HG02884 (cell line): Measurements from ENCODE around the gene MBNL1.

ENCODE experiments used
- ATAC-seq: cut with Tn5 transposase; IDR thresholded peaks from one replicate; pipeline ENCODE4 v1.9.1; 2021; ENCODE audit warnings: mild to moderate bottlenecking, moderate library complexity; ENCODE audit not compliant: unreplicated experiment

Gene MBNL1

GRCh38 chr3:152466784-152467183, 198.1 kb downstream of the MBNL1 start:
- ATAC-seq: no peak

DNA sequence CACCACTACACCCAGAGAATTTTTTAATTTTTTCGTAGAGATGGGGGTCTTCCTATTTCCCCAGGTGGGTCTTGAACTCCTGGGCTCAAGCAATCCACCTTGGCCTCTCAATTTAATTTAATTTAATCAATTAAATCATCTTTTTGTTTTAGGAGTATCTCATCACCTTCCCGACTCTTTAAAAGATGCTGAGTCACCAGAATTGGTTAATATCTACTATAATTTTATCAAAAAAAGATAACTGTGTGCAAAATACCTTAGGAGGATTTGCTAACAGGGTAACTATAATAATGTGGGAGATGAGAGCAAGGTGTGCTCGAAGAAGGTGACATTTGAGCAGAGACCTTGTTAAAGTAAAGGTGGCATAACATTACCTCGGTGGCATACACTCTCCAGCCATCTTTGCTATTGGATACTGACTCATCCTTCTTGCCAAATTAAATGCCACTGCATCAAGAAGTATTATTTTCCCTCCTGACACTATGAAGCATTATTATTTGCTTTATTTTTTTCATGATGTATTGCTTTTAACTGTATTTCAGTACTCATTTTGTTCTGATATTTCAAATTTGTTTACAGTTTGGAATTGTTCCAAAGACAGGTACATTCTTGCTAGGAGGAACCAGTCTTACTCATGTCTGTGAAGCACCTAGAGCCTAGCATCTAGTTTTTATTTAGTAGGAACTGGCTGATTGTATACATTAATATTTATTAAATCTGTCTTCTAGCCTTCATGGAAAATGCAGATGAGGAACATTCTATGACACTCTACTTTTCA, 200.7 kb downstream of the MBNL1 start:
- no peak for ATAC-seq

DNA sequence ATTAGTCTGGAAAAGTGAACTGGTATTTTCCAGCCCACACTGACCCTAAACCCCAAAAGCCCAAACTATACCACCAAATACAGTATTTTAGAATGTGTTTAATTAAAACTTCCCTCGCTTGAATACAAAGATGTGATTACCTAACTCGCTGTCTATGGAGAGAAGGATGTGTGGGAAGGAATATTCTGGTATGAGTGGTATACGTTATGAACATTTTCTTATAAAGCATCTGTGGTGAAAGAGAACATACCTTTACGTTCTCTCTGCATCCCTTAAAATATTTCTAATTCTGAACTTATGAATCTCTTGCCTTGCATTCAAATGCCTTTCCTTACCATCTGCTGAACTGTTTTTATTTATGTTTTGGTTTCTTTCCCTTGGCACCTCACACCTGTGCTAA, 201.4 kb downstream of the MBNL1 start:
- ATAC-seq: no peak

DNA sequence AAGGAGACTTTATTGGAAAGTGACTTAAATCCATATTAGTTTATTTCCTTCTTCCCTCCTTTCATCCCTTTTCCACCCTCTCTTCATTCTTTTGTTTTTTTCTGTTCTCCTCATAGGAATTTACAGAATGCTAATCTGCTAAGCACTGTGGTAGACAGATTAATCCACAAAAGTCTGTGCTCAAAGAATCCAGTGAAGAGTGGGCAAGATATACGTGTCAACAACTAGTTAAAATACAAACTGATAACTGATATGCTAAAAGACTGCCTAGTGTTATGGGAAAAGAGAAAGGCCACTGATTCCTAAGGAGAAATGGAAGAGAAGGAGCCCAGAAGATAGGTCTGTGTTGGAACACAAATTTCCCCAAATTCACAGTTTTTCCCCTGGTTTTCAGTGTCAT, 202.2 kb downstream of the MBNL1 start:
- no peak for ATAC-seq

DNA sequence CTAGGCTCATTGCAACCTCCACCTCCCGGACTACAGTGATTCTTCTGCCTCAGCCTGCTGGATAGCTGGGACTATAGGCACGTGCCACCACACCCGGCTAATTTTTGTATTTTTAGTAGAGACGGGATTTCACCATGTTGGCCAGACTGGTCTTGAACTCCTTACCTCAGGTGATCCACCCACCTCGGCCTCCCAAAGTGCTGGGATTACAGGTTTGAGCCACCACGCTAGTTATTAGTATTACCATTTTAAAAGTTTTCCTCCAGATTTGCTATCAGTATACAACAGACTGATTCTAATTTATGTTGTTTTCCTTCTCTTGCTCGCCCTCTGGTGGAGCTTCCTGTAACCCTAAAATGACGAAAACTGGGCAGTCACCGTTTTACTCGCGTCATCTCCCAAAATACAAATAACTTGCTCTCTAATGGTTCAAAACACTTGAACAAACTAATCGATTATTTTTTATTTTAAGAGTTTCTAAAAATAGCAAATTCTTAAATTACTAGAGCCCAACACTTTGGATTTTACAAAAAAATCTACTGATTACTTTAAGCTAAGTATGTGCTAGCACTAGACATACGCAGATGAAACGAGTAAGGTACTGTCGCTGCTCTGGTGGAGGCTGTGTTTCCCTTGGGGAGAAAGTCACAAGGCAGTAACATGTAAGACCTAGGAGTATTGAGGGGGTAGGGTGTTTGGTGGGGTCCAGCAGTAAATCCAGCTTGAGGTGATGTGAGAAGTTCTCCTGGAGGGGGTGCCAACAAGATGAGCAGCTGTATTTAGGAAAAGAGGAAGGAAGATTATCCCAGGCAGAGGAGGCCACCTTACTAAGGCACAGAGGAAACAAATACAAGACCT, 203.3 kb downstream of the MBNL1 start:
- peak; percentile 53 for ATAC-seq

GRCh38 chr3:152472672-152472954, 203.9 kb downstream of the MBNL1 start:
- no peak for ATAC-seq

- ATAC-seq: peak; percentile 62
Measured at GRCh38 chr3:152474585-152474984, 205.9 kb downstream of the MBNL1 start.

GRCh38 chr3:152477422-152477821, 208.7 kb downstream of the MBNL1 start:
- ATAC-seq: no peak

DNA sequence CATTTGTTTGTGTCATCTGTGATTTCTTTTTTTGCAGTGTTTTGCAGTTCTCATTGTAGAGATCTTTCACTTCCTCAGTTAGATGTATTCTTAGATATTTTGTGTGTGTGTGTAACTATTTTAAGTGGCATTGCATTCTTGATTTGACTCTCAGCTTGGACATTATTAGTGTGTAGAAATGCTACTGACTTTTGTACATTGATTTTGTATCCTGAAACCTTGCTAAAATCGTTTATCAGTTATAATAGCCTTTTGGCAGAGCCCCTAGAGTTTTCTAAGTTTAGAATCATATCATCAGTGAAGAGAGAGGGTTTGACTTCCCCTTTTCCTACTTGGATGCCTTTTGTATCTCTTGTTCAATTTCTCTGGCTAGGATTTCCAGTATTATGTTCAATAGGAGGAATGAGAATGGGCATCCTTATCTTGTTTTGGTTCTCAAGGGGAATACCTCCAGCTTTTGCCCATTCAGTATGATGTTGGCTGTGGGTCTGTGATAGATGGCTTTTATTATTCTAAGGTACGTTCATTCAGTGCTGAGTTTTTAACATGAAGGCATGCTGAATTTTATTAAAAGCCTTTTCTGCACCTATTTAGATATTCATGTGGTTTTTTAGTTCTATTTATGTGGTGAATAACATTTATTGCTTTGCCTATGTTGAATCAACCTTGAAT, 211.7 kb downstream of the MBNL1 start:
- peak; percentile 85 for ATAC-seq

- ATAC-seq: no peak
Measured at GRCh38 chr3:152486364-152486763, 217.6 kb downstream of the MBNL1 start.

DNA sequence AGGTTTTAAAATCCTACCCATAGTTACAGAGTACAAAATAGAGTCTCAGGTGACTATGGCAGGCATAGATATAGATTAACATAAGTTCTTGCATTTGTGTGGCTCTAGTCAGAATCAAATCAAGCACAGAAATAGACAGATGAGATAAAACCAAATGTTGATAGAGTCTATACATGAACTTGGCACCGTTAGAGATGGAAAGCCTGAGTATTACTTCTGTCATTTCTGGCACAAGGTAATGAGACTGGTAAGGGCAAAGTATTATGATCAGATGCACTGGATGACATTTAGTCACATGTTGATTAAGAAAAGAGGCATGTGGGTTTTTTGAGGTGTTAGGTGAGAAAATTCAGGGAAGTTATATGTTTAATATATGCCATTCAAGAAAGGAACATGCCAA, 219.7 kb downstream of the MBNL1 start:
- ATAC-seq: no peak

- peak; percentile 51 for ATAC-seq
Measured at GRCh38 chr3:152491922-152492321, 223.2 kb downstream of the MBNL1 start.

GRCh38 chr3:152496286-152496685, 227.6 kb downstream of the MBNL1 start:
- ATAC-seq: peak; percentile 11

DNA sequence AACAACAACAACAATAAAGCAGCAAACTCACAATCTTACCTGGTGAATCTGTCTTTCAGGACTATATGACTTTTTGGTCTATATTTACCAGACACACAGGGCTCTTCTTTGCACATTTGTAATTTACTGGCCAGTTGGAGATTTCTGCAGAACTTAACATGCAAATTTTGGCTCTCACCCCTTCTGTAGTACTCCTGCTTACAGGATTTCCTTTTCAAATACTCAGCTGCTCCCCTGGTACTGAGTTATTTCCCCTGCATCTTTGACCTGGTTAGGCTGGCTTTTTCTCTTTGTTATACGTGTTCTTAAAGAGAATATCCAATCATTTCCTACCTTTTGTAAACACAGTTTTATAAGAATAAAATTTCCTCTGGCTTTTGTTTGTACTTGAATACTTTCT, 228.0 kb downstream of the MBNL1 start:
- peak; percentile 38 for ATAC-seq

GRCh38 chr3:152497457-152497856, 228.7 kb downstream of the MBNL1 start:
- ATAC-seq: no peak

DNA sequence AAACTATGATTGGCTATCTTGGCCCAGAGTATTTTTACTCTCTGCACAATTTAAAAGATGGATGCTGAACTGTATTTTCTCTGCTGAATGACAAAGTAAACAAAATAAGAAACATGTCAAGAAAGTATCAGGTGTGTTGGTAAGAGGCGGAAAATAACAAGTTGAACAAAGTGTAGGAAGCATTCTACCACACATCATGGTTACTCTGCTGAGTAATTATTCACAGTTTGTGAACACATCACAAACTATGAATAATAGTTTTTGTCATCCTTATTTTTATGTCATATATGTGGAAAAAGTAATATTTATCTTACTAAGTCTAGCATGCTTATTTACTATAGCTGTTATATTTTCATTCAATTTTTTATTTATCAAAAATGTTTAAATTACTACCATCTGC, 229.2 kb downstream of the MBNL1 start:
- no peak for ATAC-seq

DNA sequence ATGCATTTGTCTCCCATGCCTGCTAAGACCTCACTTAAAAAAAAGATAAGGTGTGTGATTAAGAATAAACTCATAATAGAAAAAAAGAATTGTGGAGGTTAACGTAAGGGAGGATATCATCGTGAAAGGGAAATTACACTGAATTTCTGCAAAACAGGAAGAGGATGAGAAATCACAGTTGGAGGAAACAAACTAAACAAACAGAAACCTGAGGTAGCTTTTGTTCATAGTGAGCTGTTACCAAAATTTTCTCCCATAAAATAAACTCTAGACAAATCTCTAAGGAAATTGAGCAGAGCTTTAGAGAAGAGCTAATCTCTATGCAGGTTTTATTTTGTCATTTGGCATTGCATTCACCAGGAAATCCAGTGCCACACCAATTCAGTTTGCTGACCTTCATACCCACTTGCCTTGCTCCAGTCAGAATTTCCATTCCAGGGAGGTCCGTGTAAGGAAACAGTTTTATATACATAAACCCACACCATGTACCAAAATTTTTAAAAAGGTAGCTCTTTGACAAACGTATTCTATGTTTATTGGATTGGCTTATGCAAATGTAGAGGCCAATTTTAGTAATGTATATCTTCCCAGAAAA, 231.2 kb downstream of the MBNL1 start:
- ATAC-seq: no peak

DNA sequence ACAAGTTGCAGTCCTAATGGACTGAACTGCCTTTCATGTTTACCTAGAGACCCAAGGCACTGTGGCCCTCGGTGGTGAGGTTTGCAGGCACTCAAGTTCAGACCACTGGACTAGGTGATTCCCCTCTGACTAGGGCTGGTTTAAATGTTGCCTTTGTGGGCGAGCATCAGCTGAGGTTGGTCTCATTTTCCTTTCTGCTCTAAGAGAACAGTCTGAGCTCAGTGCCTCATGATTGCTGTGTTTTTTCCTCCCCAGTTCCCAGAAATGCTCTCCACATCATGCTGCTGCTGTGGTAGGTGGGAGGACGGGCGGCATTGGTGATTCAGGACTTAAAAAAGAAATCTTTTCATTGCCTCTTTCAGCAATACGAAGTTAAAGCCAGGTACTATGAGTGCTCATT, 237.2 kb downstream of the MBNL1 start:
- ATAC-seq: peak; percentile 89

- no peak for ATAC-seq
Measured at GRCh38 chr3:152508705-152509104, 240.0 kb downstream of the MBNL1 start.

- ATAC-seq: peak; percentile 72
Measured at GRCh38 chr3:152511904-152512303, 243.2 kb downstream of the MBNL1 start.

- no peak for ATAC-seq
Measured at GRCh38 chr3:152513301-152513960, 244.7 kb downstream of the MBNL1 start.
